ENCODE data around the gene ITGB5. TPM values are rescaled to one million over a fixed set of nuclear protein-coding genes. Genes with fewer than 3 reads are reported as not detected.
A peak's percentile ranks its signal among the peaks of the same experiment; 100 is the strongest.

Gene ITGB5
- total RNA-seq, 1 donor from 2014 or later: 257 TPM

GRCh38 chr3:124893526-124893925 is 6.4 kb upstream of the ITGB5 start:
- no peak for DNase-seq (ENCODE audit: low spot score)

DNA sequence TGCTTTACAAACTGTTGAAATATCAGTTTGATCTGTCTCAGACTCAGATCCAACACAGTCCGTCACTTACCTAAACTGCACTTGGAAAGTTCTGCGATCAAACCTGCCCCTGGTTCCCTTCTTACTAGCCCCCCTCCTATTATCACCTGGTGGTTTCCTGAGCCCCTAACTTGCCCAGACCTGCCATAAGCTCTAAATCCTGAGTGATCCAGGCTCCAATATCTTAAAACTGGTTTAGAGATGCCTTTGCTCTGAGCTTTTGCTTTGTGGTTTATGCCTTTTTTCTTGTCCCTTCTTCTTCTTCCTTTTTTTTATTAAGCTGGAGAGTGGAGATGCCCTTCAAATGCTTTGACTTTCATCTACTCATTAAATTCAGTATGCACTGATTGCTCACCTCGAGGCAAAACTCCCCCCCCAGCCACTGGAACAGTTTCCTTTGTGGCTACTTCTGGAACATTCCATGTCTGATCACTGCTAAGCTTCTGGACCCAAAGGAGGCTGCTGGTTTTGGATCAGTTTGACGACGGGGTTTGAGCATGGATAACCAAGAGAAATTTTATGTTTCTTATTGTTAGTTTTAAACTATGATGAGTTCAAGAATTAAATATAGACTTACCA is 3.5 kb upstream of the ITGB5 start:
- DNase-seq (ENCODE audit: low spot score): no peak

DNA sequence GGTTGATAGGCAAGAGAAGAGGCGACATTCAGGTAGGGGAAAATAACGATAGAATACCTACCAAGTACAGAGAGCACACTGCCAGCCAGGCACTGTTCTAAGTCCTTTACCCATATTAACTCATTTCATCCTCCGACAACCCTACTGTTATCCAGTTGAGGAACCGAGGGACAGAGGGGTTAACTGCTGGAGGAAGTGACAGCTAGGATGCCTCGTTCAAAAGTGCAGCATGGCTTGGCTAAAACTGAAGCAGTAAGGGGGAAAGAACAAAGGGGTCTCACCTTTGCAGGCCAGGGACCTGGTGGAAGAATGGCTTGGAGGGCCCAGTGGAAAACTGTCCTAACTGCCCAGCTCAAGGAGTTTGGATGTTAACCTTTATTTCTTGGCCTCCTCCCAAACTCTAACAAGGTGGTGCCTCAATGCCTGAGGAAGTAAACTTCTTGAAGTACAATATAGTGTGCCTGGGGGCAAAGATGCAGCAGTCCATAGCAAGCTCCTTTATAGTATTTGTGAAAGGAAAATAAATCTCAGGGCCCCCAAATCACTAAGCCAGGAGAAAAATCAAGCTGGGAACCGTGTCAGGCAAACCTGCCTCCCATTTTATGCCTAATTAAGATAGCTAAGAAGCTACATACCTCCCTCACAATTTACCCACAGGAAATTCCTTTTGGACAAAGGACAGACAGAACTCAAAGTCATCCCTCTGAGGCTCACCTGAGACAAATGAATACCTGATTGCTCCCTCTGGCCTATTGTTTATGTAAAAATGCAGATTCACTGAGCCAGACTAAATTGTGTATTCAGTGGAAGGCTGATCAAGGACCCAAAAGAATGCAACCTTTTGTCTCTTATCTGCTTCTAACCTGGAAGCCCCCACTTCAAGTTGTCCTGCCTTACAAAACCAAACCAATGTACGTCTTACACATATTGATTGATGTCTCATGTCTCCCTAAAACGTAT is 1.6 kb upstream of the ITGB5 start:
- DNase-seq (ENCODE audit: low spot score): no peak

- DNase-seq (ENCODE audit: low spot score): no peak
These were observed 750 bp upstream of the ITGB5 start for GRCh38 chr3:124887932-124888298.

DNA sequence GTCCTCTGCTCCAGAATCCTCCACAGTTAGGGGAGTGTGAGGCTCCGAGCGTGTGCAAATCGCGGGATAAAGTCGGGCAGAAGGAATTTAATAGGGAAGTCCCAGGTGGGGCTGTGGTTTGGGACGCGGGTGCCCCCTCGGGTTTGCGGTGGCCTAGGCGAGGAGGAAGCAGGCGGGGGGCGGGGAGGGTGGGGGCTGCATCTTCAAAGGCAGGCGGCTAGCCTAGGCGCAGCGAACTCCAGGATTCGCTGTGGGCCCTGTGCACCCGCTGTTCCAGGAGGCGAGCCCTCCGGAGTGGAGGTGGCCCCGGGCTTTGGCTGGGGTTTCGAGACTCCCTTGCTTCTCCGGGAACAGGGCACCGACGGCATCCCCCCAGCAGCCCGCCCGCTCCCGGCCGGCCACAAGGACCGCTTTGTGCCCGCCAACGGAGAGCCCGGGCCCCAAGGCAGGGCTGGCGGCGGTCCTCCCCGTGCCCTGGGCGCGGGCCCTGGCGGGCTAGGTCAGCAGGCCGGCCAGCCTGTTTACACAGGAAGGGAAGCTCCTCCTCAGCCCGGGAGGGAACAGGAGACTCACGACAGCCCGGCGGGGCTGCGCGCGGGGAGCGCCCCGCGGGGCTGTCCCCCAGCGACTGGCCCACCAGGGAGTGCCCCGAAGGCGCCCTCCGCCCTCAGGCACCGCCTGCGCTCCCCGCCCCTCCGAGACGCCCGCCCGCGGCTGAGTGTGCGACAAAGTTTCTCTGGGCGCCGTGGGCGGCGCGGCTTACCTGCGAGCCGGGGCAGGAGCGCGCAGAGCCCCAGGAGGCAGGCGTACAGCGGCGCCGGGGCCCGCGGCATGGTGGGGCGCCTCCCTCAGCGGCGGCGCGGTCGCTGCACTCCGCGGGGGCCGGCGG is 753 bp downstream of the ITGB5 start:
- peak; percentile 44 for DNase-seq (ENCODE audit: low spot score)

DNA sequence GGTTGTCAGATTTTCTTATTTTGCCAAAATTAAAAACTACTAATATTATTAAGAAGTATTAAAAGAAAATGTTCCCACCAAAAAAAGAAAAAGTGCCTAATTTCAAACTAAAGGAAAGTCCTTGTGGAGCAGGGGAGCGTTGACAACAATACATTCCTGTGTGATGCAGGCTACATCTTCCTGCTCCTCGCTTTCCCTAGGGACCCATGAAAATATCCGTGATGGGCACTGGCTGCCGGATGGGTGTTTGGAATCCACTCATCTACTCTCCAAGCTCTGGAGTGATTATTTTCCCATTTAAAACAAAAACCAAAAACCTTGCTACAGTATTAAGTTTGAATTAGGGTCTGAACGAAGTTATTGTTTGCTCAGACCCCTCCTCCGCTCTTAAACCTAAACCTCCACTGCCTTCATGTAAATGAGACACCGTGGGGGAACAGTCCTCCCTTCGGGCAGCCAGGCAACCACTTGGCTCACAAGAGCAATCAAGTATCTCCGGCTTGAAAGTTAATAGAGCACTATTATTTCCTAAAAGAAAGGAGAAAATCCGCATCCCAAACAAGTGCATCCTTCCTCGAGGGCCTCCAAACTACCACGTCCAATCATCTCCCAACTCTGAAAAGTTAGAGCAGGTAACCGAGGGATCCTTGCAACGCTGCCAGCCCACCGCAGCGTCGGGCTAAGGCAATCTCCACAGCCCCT is 1.5 kb downstream of the ITGB5 start:
- DNase-seq (ENCODE audit: low spot score): no peak

DNA sequence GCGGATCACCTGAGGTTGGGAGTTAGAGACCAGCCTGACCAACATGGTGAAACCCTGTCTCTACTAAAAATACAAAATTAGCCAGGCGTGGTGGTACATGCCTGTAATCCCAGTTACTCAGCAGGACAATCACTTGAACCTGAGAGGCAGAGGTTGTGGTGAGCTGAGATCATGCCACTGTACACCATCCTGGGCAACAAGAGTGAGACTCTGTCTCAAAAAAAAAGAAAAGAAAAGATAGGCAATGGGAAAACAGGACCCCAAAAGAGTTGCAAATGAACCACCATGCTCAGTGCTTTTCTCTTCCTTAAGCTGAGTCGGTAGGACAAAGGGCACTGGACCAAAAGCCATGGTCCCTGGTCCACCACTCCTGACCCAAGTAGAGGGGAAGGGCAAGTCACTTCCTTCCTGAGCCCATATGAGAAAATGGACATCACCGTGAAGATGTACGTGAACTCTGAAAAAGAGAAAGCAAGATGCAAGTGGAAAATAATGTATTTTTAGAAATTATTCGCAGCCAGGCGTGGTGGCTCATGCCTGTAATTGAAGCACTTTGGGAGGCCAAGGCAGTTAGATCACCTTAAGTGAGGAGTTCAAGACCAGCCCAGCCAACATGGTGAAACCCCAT is 2.6 kb downstream of the ITGB5 start:
- DNase-seq (ENCODE audit: low spot score): no peak

DNA sequence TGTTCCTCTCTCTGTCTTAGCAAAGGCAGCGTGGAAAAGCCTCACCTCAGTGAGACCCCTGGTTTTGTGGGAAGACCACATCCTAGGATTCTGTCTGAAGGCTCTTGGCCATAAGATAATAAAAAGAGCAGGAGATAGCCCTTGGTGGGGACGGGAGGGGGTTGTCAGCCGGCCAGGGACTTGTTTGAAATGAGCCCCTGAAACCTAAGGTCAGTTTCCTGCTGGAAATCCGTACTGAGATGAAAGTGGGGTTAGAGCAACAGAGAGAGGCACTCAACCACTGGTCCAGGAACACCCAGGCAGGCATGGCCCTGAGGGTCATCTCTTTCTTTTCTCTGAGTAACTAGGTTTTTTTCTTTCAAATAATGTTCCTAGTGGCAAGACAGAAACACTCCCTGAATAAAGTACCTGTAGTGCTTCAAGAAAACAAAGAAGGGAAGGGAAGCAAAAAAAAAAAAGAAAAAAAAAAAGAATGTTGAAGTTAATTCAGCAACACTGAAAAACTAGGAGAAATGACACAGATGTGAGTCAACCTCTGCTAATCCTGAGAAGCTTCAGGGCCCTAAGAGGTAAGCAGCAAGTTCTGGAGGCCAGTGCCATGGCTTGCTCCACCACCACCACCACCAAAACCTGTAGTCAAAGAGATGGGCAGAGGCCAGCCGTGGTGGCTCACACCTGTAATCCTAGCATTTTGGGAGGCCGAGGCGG is 3.2 kb downstream of the ITGB5 start:
- DNase-seq (ENCODE audit: low spot score): no peak

GRCh38 chr3:124882816-124883747 is 4.1 kb downstream of the ITGB5 start:
- no peak for DNase-seq (ENCODE audit: low spot score)

DNA sequence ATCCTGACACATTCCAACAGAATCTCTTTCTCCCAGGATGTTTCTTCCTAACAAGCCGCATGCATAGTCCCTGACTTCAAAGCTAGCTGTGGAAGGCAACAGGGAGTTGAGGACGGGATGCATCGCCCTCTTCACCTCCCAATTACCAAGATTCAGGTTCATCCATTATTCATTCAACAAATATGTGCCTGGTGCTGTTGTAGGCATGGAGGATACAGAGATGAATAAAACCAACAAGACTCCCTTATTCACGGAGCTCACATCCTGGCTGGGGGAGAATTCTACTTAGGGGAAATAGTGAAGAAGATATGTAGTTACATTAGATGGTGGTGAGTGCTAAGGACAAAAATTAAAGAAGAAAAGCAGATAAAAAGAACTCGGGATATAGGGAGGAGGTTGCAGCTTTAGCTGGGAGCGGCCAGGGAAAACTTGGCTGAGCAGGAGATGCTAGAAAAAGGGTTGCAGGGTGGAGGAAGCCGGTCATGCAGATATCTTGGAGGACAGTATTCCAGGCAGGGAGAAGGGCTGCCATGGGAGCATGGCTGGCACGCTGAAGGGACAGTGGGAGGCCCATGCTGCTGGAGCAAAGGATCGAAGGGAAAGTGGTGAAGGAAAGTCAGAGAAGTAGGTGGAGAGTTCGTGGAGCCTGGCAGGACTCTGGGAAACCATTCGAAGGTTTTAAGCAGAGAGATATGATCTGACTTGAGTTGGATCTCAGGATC is 5.0 kb downstream of the ITGB5 start:
- DNase-seq (ENCODE audit: low spot score): no peak

GRCh38 chr3:124879337-124879680 is 7.9 kb downstream of the ITGB5 start:
- DNase-seq (ENCODE audit: low spot score): no peak

GRCh38 chr3:124878561-124879336 is 8.4 kb downstream of the ITGB5 start:
- DNase-seq (ENCODE audit: low spot score): peak; percentile 66

GRCh38 chr3:124877674-124878073 is 9.5 kb downstream of the ITGB5 start:
- no peak for DNase-seq (ENCODE audit: low spot score)

DNA sequence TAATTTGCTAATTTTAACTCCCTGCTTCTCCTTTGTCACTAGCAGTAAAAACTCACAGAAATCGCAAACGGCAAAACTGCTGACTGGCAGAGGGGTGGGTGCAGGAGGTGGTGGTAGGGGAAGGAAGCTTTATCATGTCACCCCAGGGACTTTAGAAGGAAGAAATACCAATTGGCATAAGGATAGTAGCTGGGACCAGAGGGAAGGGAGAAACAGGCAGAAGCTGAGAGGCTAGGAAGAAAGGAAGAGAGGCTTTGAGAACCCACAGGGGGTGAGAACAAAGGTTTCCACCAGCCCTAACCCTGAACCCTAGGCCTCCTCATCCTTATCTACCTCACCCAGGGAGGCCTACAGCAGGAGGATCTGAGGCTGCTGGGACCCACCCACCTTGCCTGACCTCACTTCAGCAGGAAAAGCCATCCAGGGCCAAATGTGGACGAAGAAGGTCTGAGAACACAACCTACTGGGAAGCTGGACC is 10.7 kb downstream of the ITGB5 start:
- DNase-seq (ENCODE audit: low spot score): no peak

DNA sequence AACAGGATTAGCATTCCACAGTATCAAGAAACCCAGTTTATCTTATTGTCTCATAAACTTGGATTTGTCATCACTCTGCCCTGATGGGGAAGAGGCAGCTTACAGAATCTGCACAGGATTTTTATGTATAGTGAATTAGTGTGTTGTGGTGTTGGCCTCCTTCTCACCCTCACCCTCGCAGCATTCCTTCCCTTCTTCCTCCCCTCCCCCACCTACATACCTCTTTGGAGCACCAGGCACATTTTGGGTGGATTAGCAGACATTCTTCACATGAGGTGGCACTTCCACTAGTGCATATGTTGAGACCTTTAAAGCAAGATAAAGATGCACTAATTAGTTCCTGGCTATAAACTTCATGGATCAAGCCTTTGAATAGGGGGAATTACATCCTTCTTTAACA is 13.9 kb downstream of the ITGB5 start:
- no peak for DNase-seq (ENCODE audit: low spot score)

DNA sequence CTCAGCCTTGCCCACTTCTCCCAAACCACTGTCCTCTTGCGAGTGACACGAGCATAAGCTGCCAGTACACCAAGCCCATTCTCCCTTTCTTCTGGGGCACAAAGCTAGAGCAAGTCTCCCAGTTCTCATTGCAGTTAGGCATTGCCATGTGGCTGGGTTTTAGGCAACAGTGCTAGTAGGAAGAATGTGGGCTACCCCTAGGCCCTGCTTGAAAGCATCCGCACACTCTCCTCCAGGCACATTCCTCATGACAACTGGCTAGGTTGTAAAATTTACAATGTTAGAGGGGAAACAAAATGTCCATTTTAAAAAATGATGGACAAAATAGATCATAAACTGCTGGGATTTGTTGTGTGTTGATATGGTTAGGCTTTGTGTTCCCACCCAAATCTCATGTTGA is 19.7 kb downstream of the ITGB5 start:
- no peak for DNase-seq (ENCODE audit: low spot score)

DNA sequence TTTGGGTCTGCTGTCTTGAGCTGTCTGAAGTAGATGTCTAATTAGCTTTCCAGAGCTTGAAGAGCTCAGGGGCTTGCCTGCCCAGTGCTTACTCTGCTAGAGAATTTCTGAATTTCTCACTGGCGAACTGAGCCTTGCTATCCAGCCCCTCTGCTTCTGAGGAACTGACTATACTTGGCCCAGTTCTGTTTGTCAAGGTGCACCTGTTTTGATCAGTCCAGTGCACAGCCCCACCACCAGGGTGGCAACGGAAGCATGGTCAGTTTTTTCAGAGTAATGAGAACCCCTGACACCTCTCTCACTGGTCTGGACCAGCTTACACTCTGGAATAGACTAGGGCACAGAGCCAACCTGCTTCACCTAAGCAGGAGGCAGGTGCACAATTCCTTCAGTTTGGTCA is 25.2 kb downstream of the ITGB5 start:
- DNase-seq (ENCODE audit: low spot score): no peak

- DNase-seq (ENCODE audit: low spot score): no peak
These were observed 26.1 kb downstream of the ITGB5 start for GRCh38 chr3:124861041-124861440.

Data from mucosa of gallbladder (tissue), 1 donor.